Subcutaneous abdominal adipose tissue (tissue), 5 donors: ENCODE measurements around the gene SLC25A46.
"Not testable (repeated sequence)": the region's sequence is repeated elsewhere in the genome, so short reads cannot be mapped to it uniquely, and the experiment has no call there.

ENCODE experiments used
- H3K27ac ChIP-seq: one replicate; pipeline ENCODE4 v1.7.0; 2013; ENCODE audit warnings: low read depth, mild to moderate bottlenecking, inconsistent platforms, low read length, moderate library complexity
- H3K27me3 ChIP-seq, 5 donors: one replicate each; pipeline ENCODE4 v1.7.0; 2013; ENCODE audit warnings: low read length in 5 of 5, inconsistent platforms in 1 of 5; ENCODE audit not compliant: control insufficient read depth in 5 of 5, insufficient read depth in 4 of 5
- H3K36me3 ChIP-seq, 5 donors: one replicate each; pipeline ENCODE4 v1.7.0; 2013; ENCODE audit warnings: low read length in 5 of 5; ENCODE audit not compliant: control insufficient read depth in 5 of 5, insufficient read depth in 5 of 5
- H3K4me1 ChIP-seq, 5 donors: one replicate each; pipeline ENCODE4 v1.7.0; 2013; ENCODE audit warnings: low read length in 5 of 5, mild to moderate bottlenecking in 3 of 5, moderate library complexity in 1 of 5; ENCODE audit not compliant: control insufficient read depth in 5 of 5, insufficient read depth in 5 of 5
- H3K4me3 ChIP-seq, 5 donors: one replicate each; pipeline ENCODE4 v1.7.0; 2013; ENCODE audit warnings: low read length in 5 of 5, low read depth in 1 of 5
- H3K9ac ChIP-seq, 5 donors: one replicate each; pipeline ENCODE4 v1.7.0; 2013; ENCODE audit warnings: low read length in 5 of 5, mild to moderate bottlenecking in 4 of 5, moderate library complexity in 3 of 5
- H3K9me3 ChIP-seq, 5 donors: one replicate each; pipeline ENCODE4 v1.7.0; 2013; ENCODE audit warnings: low read length in 5 of 5; ENCODE audit not compliant: control insufficient read depth in 5 of 5
- donor health status: healthy.
- donor health status: healthy.
- donor health status: healthy.
- donor health status: healthy.
- donor health status: healthy.

Gene SLC25A46

GRCh38 chr5:110738812-110739651 lies at the start of gene SLC25A46:
TSS of gene SLC25A46 (plus strand) at chr5:110739007. CDS start at chr5:110739120, 113 bp downstream.
- Histone ChIP-seq H3K27ac (peak within 1 kb of the TSS; percentile 89), H3K36me3 (peaks cover 0 to 5% (median 0%) of the 10 kb centered on the region in 5 donors), H3K9me3 (no peaks in the 10 kb centered on the region), H3K27me3 (no peaks in the 10 kb centered on the region), H3K4me3 (peak within 1 kb of the TSS; percentile 84 to 98 (median 94)), H3K4me1 (peaks cover 0 to 26% (median 13%) of the 10 kb centered on the region in 5 donors), H3K9ac (peak within 1 kb of the TSS; percentile 40 to 94 (median 89))

DNA sequence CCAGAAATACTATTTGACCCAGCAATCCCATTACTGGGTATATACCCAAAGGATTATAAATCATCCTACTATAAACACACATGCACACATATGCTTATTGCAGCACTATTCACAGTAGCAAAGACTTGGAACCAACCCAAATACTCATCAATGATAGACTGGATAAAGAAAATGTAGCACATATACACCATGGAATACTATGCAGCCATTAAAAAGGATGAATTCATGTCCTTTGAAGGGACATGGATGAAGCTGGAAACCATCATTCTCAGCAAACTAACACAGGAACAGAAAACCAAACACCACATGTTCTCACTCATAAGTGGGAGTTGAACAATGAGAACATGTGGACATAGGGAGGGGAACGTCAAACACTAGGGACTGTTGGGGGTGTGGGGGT lies 48.2 kb upstream of the SLC25A46 start:
- not testable (repeated sequence) for H3K27me3 ChIP-seq, H3K36me3 ChIP-seq, H3K27ac ChIP-seq, H3K4me3 ChIP-seq, H3K9me3 ChIP-seq, H3K9ac ChIP-seq, H3K4me1 ChIP-seq

- H3K9me3 ChIP-seq, H3K9ac ChIP-seq, H3K36me3 ChIP-seq: not testable (repeated sequence)
These were observed 46.1 kb upstream of the SLC25A46 start for GRCh38 chr5:110692669-110693068.

GRCh38 chr5:110702300-110702699 lies 36.5 kb upstream of the SLC25A46 start:
- H3K27ac ChIP-seq = no peak overlapping the region
- no peak overlapping the region for H3K4me3 ChIP-seq
- no peaks in the 10 kb centered on the region for H3K9me3 ChIP-seq
- H3K4me1 ChIP-seq = no peaks in the 10 kb centered on the region
- H3K36me3 ChIP-seq = no peaks in the 10 kb centered on the region
- no peaks in the 10 kb centered on the region for H3K27me3 ChIP-seq
- no peak overlapping the region for H3K9ac ChIP-seq

More at GRCh38 chr5:110692669-110693068, 46.1 kb upstream of the SLC25A46 start:
- H3K4me1 ChIP-seq, H3K27me3 ChIP-seq, H3K4me3 ChIP-seq, H3K27ac ChIP-seq: not testable (repeated sequence)

DNA sequence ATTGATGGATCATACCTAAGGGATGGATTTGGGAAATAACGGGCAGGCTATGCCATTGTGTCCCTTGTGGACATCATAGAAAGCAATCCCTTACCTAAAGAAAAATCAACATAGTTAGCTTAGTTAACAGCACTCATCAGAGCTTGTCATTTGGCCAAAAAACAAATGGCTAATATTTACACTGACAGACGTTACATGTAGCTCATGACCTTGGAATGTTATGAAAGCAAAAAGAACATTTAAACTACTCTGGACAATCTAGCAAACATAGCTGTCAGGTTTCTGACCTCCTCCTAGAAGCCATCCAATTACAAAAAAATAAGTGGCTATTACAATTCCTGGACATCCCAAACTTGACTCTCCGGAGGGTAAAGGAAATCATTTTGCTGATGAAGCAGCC lies 36.1 kb upstream of the SLC25A46 start:
- Histone ChIP-seq H3K9me3 (no peaks in the 10 kb centered on the region), H3K4me1 (no peaks in the 10 kb centered on the region), H3K4me3 (no peak overlapping the region), H3K36me3 (no peaks in the 10 kb centered on the region), H3K9ac (no peak overlapping the region), H3K27ac (no peak overlapping the region), H3K27me3 (no peaks in the 10 kb centered on the region)

DNA sequence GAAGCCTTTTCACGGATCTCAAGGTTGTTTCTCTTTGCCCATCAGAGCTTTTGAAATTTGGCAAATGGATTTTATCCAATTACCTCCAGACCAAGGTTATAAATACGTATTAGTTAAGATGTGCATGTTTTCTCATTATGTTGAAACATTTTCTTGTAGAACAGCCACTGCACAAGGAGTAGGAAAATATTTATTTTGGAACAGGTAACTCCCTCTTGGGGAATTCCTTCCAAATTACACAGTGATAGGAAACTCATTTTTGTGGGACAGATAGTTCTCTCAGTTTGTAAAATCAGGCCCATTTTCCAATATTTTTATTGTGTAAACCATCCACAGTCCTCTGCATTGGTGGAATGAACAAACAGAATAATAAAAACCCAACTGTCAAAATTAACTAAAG lies 35.3 kb upstream of the SLC25A46 start:
- Histone ChIP-seq H3K4me1 (no peaks in the 10 kb centered on the region), H3K36me3 (no peaks in the 10 kb centered on the region), H3K9ac (no peak overlapping the region), H3K9me3 (no peaks in the 10 kb centered on the region), H3K27ac (no peak overlapping the region), H3K27me3 (no peaks in the 10 kb centered on the region), H3K4me3 (no peak overlapping the region)

GRCh38 chr5:110705349-110705748 lies 33.5 kb upstream of the SLC25A46 start:
- Histone ChIP-seq H3K27ac (no peak overlapping the region), H3K27me3 (no peaks in the 10 kb centered on the region), H3K4me3 (no peak overlapping the region), H3K4me1 (no peaks in the 10 kb centered on the region), H3K9me3 (no peaks in the 10 kb centered on the region), H3K9ac (no peak overlapping the region), H3K36me3 (no peaks in the 10 kb centered on the region)

GRCh38 chr5:110707260-110707844 lies 31.5 kb upstream of the SLC25A46 start:
- H3K4me3 ChIP-seq = no peak overlapping the region
- H3K27me3 ChIP-seq = no peaks in the 10 kb centered on the region
- no peaks in the 10 kb centered on the region for H3K4me1 ChIP-seq
- no peaks in the 10 kb centered on the region for H3K9me3 ChIP-seq
- H3K27ac ChIP-seq = no peak overlapping the region
- H3K36me3 ChIP-seq = no peaks in the 10 kb centered on the region
- H3K9ac ChIP-seq = no peak overlapping the region

DNA sequence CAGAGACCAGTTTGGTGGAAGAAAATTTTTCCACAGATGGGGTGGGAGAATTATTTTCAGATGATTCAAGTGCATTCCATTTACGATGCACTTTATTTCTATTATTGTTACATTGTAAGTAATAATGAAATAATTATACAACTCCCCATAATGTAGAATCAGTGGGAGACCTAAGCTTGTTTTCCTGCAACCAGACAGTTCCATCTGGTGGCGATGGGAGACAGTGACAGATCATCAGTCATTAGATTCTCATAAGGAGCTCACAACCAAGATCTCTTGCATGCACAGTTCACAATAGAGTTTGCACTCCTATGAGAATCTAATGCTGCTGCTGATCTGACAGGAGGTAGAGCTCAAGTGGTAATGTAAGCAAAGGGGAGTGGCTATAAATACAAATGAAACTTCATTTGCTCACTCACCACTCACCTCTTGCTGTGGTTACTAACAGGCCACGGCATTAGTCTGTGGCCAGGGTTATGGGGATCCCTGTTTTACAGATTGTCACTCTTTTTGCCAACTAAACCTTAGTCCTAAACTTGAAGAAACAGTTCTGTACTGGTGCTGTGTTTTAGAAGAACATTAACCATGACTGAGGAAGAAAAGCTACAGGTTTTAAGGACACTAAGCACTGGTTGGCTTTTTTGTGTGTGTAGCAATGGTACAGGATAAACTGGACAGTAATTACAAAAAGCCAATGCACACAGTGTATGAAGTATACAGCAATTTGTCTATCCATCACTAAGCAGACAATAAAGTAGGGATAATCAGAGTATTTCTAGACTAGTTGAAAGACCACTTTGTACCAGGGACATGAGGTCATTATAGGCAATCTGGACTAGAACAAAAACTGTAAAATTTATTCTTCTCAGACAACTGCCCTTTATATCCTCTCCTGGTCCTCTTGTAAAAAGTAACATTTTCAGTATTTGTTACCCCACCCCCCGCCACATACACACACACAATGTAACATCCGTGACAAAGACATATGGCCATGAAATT lies 22.3 kb upstream of the SLC25A46 start:
- Histone ChIP-seq H3K4me1 (no peaks in the 10 kb centered on the region), H3K4me3 (no peak overlapping the region), H3K9ac (no peak overlapping the region), H3K27me3 (no peaks in the 10 kb centered on the region), H3K36me3 (no peaks in the 10 kb centered on the region), H3K27ac (no peak overlapping the region), H3K9me3 (no peaks in the 10 kb centered on the region)
